KMS-11 (cell line): ENCODE results near the gene SMIM24.

Experiments used
- H2AFZ ChIP-seq: fragments of 200-600 bp; sonication (generic); 2 replicates; pipeline ENCODE4 v1.6.1; 2016; ENCODE audit warnings: antibody characterized with exemption, mixed run types, low read depth
- H3K27ac ChIP-seq: fragments of 200-600 bp; sonication (generic); 2 replicates; pipeline ENCODE4 v1.6.1; 2016; ENCODE audit warnings: mild to moderate bottlenecking, mixed run types
- H3K27me3 ChIP-seq: fragments of 200-600 bp; sonication (generic); 2 replicates; pipeline ENCODE4 v1.6.1; 2017; ENCODE audit warnings: mild to moderate bottlenecking, low read depth, mixed run types, moderate library complexity; ENCODE audit not compliant: insufficient read depth
- H3K36me3 ChIP-seq: fragments of 200-600 bp; sonication (generic); 2 replicates; pipeline ENCODE4 v1.6.1; 2017; ENCODE audit warnings: mild to moderate bottlenecking, mixed run types; ENCODE audit not compliant: insufficient read depth
- H3K4me1 ChIP-seq: fragments of 200-600 bp; sonication (generic); 2 replicates; pipeline ENCODE4 v1.6.1; 2016; ENCODE audit warnings: mild to moderate bottlenecking, low read depth, mixed run types; ENCODE audit not compliant: poor library complexity, severe bottlenecking
- H3K4me2 ChIP-seq: fragments of 200-600 bp; sonication (generic); 2 replicates; pipeline ENCODE4 v1.7.0; 2016; ENCODE audit warnings: mild to moderate bottlenecking, mixed run types
- H3K4me3 ChIP-seq: fragments of 200-600 bp; sonication (generic); IDR thresholded peaks from 2 replicates; pipeline ENCODE4 v1.6.1; 2017; ENCODE audit warnings: low read depth, low read length, mixed read lengths; ENCODE audit not compliant: insufficient read depth
- H3K79me2 ChIP-seq: fragments of 200-600 bp; sonication (generic); 2 replicates; pipeline ENCODE4 v1.6.1; 2016; ENCODE audit warnings: low read depth, mixed run types; ENCODE audit not compliant: insufficient read depth
- H3K9ac ChIP-seq: fragments of 200-600 bp; sonication (generic); 2 replicates; pipeline ENCODE4 v1.6.1; 2016; ENCODE audit warnings: mild to moderate bottlenecking, mixed run types
- H4K20me1 ChIP-seq: fragments of 200-600 bp; sonication (generic); 2 replicates; pipeline ENCODE4 v1.6.1; 2016; ENCODE audit warnings: mild to moderate bottlenecking, mixed run types; ENCODE audit not compliant: insufficient read depth
- TF ChIP-seq, protein P1 (sequence below): fragments of 200-600 bp; sonication (generic); conservative IDR thresholded peaks from 2 replicates; pipeline ENCODE4 v1.6.1; 2017; ENCODE audit warnings: low read depth, mild to moderate bottlenecking, antibody characterized with exemption, low read length, moderate library complexity, mixed read lengths

The SMIM24 gene

DNA sequence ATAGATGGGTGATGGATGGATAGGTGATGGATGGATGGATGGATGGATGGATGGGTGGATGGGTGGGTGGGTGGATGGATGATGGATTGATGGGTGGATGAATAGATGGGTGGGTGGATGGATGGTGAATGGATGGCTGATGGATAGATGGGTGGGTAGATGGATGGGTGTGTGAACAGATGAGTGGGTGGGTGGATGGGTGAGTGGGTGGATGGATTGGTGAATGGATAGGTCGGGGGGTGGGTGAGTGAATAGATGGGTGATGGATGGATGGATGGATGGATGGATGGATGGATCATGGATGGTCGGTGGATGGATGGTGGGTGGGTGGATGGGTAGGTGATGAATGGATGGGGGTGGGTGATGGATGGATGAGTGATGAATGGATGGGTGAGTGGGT, 3.5 kb downstream of the SMIM24 start:
- Histone ChIP-seq H2AFZ (no peak overlapping the region), H3K4me1 (peaks cover 6% of the 10 kb centered on the region), H3K27ac (no peak overlapping the region), H3K4me3 (no peak overlapping the region), H3K79me2 (no peaks in the 10 kb centered on the region), H3K36me3 (no peaks in the 10 kb centered on the region), H3K9ac (no peak overlapping the region), H3K27me3 (peaks cover 43% of the 10 kb centered on the region), H3K4me2 (no peak overlapping the region), H4K20me1 (no peaks in the 10 kb centered on the region)
- TF ChIP-seq, protein P1, sequence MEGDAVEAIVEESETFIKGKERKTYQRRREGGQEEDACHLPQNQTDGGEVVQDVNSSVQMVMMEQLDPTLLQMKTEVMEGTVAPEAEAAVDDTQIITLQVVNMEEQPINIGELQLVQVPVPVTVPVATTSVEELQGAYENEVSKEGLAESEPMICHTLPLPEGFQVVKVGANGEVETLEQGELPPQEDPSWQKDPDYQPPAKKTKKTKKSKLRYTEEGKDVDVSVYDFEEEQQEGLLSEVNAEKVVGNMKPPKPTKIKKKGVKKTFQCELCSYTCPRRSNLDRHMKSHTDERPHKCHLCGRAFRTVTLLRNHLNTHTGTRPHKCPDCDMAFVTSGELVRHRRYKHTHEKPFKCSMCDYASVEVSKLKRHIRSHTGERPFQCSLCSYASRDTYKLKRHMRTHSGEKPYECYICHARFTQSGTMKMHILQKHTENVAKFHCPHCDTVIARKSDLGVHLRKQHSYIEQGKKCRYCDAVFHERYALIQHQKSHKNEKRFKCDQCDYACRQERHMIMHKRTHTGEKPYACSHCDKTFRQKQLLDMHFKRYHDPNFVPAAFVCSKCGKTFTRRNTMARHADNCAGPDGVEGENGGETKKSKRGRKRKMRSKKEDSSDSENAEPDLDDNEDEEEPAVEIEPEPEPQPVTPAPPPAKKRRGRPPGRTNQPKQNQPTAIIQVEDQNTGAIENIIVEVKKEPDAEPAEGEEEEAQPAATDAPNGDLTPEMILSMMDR: no peak

DNA sequence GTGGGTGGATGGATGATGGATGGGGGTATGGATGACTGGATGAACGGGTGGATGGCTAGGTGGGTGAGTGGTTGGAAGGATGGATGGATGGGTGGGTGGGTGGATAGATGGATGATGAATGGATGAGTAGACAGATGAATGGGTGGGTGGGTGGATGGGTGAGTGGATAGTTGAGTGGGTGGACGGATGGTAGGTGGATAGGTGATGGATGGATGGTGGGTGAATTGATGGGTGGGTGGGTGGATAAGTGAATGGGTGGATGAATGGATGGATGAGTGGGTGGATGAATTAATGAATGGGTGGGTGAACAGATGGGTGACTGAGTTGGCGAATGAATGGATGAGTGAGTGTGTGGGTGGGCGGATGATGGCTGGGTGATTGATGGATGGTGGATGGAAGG, 4.9 kb downstream of the SMIM24 start:
- H3K36me3 ChIP-seq: no peaks in the 10 kb centered on the region
- no peaks in the 10 kb centered on the region for H3K79me2 ChIP-seq
- no peak overlapping the region for H3K4me2 ChIP-seq
- peaks cover 6% of the 10 kb centered on the region for H3K4me1 ChIP-seq
- H3K27me3 ChIP-seq: peaks cover 29% of the 10 kb centered on the region
- H3K27ac ChIP-seq: no peak overlapping the region
- no peak overlapping the region for H3K4me3 ChIP-seq
- no peak overlapping the region for H2AFZ ChIP-seq
- no peaks in the 10 kb centered on the region for H4K20me1 ChIP-seq
- no peak overlapping the region for H3K9ac ChIP-seq
- TF ChIP-seq, protein P1: no peak

DNA sequence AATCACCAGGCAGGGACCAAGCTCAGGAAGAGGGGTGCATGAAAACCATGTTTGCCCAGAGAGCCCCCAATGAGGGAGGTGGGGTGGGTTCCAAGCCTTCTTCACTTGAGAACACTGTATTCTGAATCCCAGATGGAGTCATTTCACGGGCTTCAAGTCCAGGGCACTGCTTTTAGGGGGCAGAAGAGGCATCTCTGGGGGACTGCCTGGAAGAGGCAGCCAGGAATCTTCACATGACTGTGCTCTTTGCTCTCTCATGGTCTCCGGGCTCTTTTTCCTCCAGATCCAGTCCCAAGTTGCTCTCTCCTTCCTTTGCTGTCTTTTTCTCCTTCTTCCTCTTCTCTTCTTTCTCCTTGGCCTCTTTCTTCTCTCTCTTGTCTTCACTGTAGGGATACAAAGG, 5.7 kb downstream of the SMIM24 start:
- Histone ChIP-seq H3K4me1 (peaks cover 4% of the 10 kb centered on the region), H3K27ac (no peak overlapping the region), H3K27me3 (peaks cover 27% of the 10 kb centered on the region), H3K4me3 (no peak overlapping the region), H3K9ac (no peak overlapping the region), H4K20me1 (no peaks in the 10 kb centered on the region), H3K79me2 (no peaks in the 10 kb centered on the region), H3K4me2 (no peak overlapping the region), H3K36me3 (no peaks in the 10 kb centered on the region), H2AFZ (no peak overlapping the region)
- TF ChIP-seq, protein P1: no peak

DNA sequence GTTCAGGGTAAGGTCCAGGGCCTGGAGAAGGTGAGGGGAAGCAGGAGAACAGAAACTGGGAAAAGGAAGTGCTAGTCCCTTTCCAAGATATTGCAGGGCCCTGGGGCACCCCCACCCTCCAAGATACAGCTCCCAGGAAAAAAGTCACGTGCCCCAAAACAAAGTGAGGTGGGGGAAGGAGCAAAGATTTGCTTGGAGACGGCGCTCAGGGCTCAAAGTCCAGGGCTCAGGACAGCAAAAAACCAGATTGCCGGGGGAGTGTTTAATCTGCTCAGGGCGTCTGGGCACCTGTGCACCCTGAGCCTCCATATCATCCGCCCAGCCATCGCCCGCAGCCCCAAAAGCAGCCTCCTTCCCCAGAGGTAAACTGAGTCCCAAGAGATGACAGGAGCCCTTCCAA, 6.3 kb downstream of the SMIM24 start:
- Histone ChIP-seq H4K20me1 (no peaks in the 10 kb centered on the region), H3K27ac (no peak overlapping the region), H3K9ac (no peak overlapping the region), H3K27me3 (peaks cover 24% of the 10 kb centered on the region), H2AFZ (no peak overlapping the region), H3K4me2 (no peak overlapping the region), H3K79me2 (no peaks in the 10 kb centered on the region), H3K4me3 (no peak overlapping the region), H3K36me3 (no peaks in the 10 kb centered on the region), H3K4me1 (no peaks in the 10 kb centered on the region)
- TF ChIP-seq, protein P1: no peak
